ENCODE measurements around the gene CMYA5.

GRCh38 chr5:79787448-79787847 is 97.8 kb downstream of the CMYA5 start:
- no peak for TF ChIP-seq POLR2A (IDR thresholded peaks at IDR 0.05)
- no peak for TF ChIP-seq CTCF (IDR thresholded peaks at IDR 0.05 in 4 of 5, conservative IDR thresholded peaks at IDR 0.05 in 1 of 5)
